PC-3 (cell line): ENCODE measurements around the gene INAFM2.

Experiments
- EZH2 ChIP-seq: fragments of 300-600 bp; sonication (generic); IDR thresholded peaks from one replicate; pipeline ENCODE4 v1.6.1; 2017; ENCODE audit warnings: antibody characterized with exemption, mild to moderate bottlenecking, low read length; ENCODE audit not compliant: unreplicated experiment
- TF ChIP-seq, protein P1 (sequence below): fragments of 300-600 bp; sonication (generic); conservative IDR thresholded peaks from 2 replicates; pipeline ENCODE4 v1.5.1; 2017; ENCODE audit warnings: antibody characterized with exemption, low read depth, mild to moderate bottlenecking, low read length

DNA sequence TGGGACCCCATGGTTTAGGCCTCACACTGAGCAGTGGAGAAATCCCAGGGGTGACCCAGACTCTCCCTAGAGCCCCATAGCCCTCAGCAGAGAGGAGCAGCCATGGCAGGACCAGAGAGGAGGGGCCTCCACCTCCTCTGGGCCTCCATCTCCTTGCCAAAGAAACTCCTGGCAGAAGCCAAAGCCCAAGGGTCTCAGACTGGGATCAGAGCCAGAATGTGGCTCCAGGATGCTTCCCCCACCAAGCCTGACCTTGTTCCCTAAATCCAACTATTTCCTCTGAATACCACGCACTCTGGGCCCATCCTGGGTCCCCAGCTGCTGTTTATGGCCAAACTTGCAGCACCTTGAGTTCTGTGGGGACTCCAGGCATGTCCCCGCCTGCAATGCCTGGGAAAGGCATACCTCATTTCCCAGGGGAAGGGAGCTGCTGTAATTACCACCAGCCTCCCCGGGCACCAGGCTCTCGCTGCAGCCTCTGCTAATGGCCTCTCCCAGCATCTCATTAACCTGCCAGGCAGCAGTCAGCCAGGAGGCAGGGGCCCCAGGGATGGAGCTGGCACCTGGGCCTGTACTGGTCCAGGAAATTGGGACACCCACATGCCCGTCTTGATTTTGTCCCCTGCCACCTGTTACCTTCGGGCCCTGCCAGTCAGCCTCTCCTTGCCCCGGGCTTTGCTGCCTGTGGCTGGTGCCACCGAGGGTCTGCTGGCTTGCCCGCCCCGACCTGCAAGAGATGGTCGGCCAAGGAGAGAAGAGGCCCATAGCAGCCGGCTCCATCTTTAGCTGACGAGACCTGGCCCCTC is 12.6 kb downstream of the INAFM2 start:
- TF ChIP-seq, protein P1, sequence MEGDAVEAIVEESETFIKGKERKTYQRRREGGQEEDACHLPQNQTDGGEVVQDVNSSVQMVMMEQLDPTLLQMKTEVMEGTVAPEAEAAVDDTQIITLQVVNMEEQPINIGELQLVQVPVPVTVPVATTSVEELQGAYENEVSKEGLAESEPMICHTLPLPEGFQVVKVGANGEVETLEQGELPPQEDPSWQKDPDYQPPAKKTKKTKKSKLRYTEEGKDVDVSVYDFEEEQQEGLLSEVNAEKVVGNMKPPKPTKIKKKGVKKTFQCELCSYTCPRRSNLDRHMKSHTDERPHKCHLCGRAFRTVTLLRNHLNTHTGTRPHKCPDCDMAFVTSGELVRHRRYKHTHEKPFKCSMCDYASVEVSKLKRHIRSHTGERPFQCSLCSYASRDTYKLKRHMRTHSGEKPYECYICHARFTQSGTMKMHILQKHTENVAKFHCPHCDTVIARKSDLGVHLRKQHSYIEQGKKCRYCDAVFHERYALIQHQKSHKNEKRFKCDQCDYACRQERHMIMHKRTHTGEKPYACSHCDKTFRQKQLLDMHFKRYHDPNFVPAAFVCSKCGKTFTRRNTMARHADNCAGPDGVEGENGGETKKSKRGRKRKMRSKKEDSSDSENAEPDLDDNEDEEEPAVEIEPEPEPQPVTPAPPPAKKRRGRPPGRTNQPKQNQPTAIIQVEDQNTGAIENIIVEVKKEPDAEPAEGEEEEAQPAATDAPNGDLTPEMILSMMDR: no peak
- no peak for TF ChIP-seq EZH2
